Measurements from ENCODE around the gene PLOD1.

DNA sequence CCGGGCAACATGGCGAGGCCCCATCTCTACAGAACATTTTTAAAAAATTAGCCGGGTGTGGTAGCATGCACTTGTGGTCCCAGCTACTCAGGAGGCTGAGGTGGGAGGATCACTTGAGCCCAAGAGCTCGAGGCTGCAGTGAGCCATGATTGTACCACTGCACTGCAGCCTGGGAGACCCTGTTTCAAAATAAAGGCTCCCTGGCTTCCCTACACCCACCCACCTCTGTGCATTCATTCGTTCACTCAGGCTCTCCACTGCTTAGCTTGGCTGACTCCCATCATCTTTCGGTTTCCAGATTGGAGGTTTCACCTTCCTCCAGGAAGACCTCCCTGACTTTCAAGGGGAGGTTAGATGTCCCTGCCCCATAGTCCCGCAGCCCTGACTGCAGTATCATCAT lies 22.5 kb upstream of the PLOD1 start:
- TF ChIP-seq POLR2A (IDR thresholded peaks at IDR 0.05) = no peak
- TF ChIP-seq, protein P1, sequence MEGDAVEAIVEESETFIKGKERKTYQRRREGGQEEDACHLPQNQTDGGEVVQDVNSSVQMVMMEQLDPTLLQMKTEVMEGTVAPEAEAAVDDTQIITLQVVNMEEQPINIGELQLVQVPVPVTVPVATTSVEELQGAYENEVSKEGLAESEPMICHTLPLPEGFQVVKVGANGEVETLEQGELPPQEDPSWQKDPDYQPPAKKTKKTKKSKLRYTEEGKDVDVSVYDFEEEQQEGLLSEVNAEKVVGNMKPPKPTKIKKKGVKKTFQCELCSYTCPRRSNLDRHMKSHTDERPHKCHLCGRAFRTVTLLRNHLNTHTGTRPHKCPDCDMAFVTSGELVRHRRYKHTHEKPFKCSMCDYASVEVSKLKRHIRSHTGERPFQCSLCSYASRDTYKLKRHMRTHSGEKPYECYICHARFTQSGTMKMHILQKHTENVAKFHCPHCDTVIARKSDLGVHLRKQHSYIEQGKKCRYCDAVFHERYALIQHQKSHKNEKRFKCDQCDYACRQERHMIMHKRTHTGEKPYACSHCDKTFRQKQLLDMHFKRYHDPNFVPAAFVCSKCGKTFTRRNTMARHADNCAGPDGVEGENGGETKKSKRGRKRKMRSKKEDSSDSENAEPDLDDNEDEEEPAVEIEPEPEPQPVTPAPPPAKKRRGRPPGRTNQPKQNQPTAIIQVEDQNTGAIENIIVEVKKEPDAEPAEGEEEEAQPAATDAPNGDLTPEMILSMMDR (IDR thresholded peaks at IDR 0.05) = no peak
